ENCODE measurements around the gene PNPLA2.

Gene PNPLA2

GRCh38 chr11:786235-787083, 32.3 kb upstream of the PNPLA2 start:
- no peak for DNase-seq

GRCh38 chr11:787084-787675, 31.5 kb upstream of the PNPLA2 start:
- DNase-seq, result no peak

- DNase-seq, result no peak
These were observed 30.6 kb upstream of the PNPLA2 start for GRCh38 chr11:788009-788640.

GRCh38 chr11:788953-789940, 29.5 kb upstream of the PNPLA2 start:
- DNase-seq, result no peak

GRCh38 chr11:789943-790342, 28.8 kb upstream of the PNPLA2 start, which contains the start of gene CEND1:
Gene CEND1, minus strand, starts transcription at chr11:790090. Its CDS starts 1,514 bp downstream, at chr11:788576.
- DNase-seq, result no peak

- no peak for DNase-seq
These were observed 27.8 kb upstream of the PNPLA2 start for GRCh38 chr11:790721-791564.

- DNase-seq, result no peak
These were observed 26.8 kb upstream of the PNPLA2 start for GRCh38 chr11:791658-792534.

- no peak for DNase-seq
These were observed 26.2 kb upstream of the PNPLA2 start for GRCh38 chr11:792535-792821.

GRCh38 chr11:792873-793272, 25.8 kb upstream of the PNPLA2 start:
- DNase-seq, result no peak

- no peak for DNase-seq
These were observed 25.2 kb upstream of the PNPLA2 start for GRCh38 chr11:793556-793955.

- DNase-seq, result no peak
These were observed 24.5 kb upstream of the PNPLA2 start for GRCh38 chr11:794013-794765.

GRCh38 chr11:794766-795633, 23.7 kb upstream of the PNPLA2 start:
- no peak for DNase-seq

- peak; percentile 89 for DNase-seq
These were observed 22.8 kb upstream of the PNPLA2 start for GRCh38 chr11:795634-796564.

- DNase-seq, result no peak
These were observed 22.0 kb upstream of the PNPLA2 start for GRCh38 chr11:796565-797295.

GRCh38 chr11:797296-798092, 21.2 kb upstream of the PNPLA2 start:
- peak; percentile 83 for DNase-seq

- peak; percentile 88 for DNase-seq
These were observed 20.5 kb upstream of the PNPLA2 start, which contains the start of gene SLC25A22 for GRCh38 chr11:798093-798713. Gene SLC25A22, minus strand, starts transcription at chr11:798281. Its CDS starts 3,275 bp downstream, at chr11:795006.

Data from islet precursor cell (in vitro differentiated cells).